IPS-NIHi7 (cell line): ENCODE data around the gene NUDT3.
A peak's percentile ranks its signal among the peaks of the same experiment; 100 is the strongest.
"Not testable (repeated sequence)": the region's sequence is repeated elsewhere in the genome, so short reads cannot be mapped to it uniquely, and the experiment has no call there.

Source experiments
- DNase-seq: peaks from one replicate; pipeline ENCODE4 v3.0.0; 2012; ENCODE audit warnings: mixed read lengths; ENCODE audit errors: extremely low spot score

Gene NUDT3

GRCh38 chr6:34343806-34344205 is 48.7 kb downstream of the NUDT3 start:
- no peak for DNase-seq

- DNase-seq: no peak
Measured at GRCh38 chr6:34342247-34342646, 50.2 kb downstream of the NUDT3 start.

- DNase-seq: no peak
Measured at GRCh38 chr6:34341481-34341971, 50.9 kb downstream of the NUDT3 start.

GRCh38 chr6:34340906-34341480 is 51.5 kb downstream of the NUDT3 start:
- DNase-seq: no peak

- DNase-seq: no peak
Measured at GRCh38 chr6:34340394-34340793, 52.1 kb downstream of the NUDT3 start.

GRCh38 chr6:34339971-34340370 is 52.5 kb downstream of the NUDT3 start:
- no peak for DNase-seq

GRCh38 chr6:34339432-34339831 is 53.0 kb downstream of the NUDT3 start:
- DNase-seq: no peak

- no peak for DNase-seq
Measured at GRCh38 chr6:34338811-34339210, 53.7 kb downstream of the NUDT3 start.

GRCh38 chr6:34338377-34338776 is 54.1 kb downstream of the NUDT3 start:
- DNase-seq: no peak

- DNase-seq: no peak
Measured at GRCh38 chr6:34334796-34335416, 57.6 kb downstream of the NUDT3 start.

- DNase-seq: no peak
Measured at GRCh38 chr6:34333858-34334257, 58.6 kb downstream of the NUDT3 start.

GRCh38 chr6:34332251-34333198 is 59.9 kb downstream of the NUDT3 start:
- no peak for DNase-seq

GRCh38 chr6:34331371-34332050 is 61.0 kb downstream of the NUDT3 start:
- no peak for DNase-seq

- not testable (repeated sequence) for DNase-seq
Measured at GRCh38 chr6:34329814-34330213, 62.7 kb downstream of the NUDT3 start.

GRCh38 chr6:34328969-34329368 is 63.5 kb downstream of the NUDT3 start:
- DNase-seq: no peak

GRCh38 chr6:34327313-34328205 is 64.9 kb downstream of the NUDT3 start:
- not testable (repeated sequence) for DNase-seq

- DNase-seq: no peak
Measured at GRCh38 chr6:34325633-34326032, 66.8 kb downstream of the NUDT3 start.

- DNase-seq: peak; percentile 24
Measured at GRCh38 chr6:34324738-34325444, 67.6 kb downstream of the NUDT3 start.

- DNase-seq: not testable (repeated sequence)
Measured at GRCh38 chr6:34324221-34324620, 68.2 kb downstream of the NUDT3 start.

GRCh38 chr6:34323300-34323699 is 69.2 kb downstream of the NUDT3 start:
- no peak for DNase-seq
